ENCODE results near the gene LAMA3. TPM values are rescaled to one million over a fixed set of nuclear protein-coding genes. Genes with fewer than 3 reads are reported as not detected.

The LAMA3 gene
- total RNA-seq, 1 donor from 2014 or later: 1.7 TPM

DNA sequence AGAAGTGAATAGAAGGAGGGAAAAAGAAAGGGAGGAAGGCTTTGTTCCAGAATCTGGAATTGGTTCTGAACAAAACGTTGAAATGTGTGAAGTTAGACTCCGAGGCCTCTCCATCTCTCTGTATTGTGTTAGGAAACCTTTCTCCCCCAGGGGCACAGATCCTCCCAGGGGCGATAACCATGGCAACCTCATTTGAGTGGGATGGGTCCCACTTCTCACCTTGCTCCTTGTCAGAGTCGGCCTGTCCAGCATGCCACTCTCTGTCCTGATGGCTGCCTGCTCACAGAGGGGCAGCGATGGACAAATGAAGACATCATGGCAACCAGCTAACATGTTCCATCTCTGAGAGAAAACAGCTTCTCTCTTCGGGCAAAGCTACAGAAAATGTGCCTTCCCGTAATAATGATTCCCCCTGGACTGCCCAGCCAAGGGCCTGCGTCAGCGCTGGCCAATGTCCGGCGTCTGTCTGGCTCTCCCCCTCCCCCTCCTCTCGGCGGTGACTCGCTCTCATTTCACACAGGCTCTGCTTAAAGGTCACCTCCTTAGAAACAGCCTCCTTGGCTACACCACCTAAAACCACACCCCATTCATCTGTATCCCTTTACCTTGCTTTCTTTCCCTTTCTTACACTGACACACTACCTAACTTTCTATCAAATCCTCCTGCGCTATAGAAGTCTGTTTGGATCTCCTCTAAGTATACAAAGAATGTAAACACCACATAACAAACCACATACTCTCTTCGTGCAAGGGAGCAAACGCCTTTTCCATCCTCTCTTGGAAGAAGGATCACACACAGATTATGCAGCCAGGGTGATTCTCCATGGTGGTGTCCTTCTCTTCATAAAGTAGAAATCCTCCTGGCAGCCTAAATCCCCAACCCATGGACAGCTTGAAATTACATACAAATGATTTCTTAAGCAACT, 293.2 kb downstream of the LAMA3 start:
- Mint-ChIP-seq H3K27ac (ENCODE audit: unreplicated experiment) (no peak overlapping the region), H3K27me3 (ENCODE audit: unreplicated experiment) (peaks cover 3% of the 10 kb centered on the region), H3K4me3 (ENCODE audit: unreplicated experiment) (no peak overlapping the region), H3K4me1 (ENCODE audit: unreplicated experiment) (no peaks in the 10 kb centered on the region), H3K9me3 (ENCODE audit: unreplicated experiment) (no peaks in the 10 kb centered on the region), H3K36me3 (ENCODE audit: low read depth, unreplicated experiment) (no peaks in the 10 kb centered on the region)
- TF ChIP-seq, protein P1, sequence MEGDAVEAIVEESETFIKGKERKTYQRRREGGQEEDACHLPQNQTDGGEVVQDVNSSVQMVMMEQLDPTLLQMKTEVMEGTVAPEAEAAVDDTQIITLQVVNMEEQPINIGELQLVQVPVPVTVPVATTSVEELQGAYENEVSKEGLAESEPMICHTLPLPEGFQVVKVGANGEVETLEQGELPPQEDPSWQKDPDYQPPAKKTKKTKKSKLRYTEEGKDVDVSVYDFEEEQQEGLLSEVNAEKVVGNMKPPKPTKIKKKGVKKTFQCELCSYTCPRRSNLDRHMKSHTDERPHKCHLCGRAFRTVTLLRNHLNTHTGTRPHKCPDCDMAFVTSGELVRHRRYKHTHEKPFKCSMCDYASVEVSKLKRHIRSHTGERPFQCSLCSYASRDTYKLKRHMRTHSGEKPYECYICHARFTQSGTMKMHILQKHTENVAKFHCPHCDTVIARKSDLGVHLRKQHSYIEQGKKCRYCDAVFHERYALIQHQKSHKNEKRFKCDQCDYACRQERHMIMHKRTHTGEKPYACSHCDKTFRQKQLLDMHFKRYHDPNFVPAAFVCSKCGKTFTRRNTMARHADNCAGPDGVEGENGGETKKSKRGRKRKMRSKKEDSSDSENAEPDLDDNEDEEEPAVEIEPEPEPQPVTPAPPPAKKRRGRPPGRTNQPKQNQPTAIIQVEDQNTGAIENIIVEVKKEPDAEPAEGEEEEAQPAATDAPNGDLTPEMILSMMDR (IDR thresholded peaks at IDR 0.05; ENCODE audit: unreplicated experiment): no peak
- DNase-seq (ENCODE audit: low spot score): no peak

DNA sequence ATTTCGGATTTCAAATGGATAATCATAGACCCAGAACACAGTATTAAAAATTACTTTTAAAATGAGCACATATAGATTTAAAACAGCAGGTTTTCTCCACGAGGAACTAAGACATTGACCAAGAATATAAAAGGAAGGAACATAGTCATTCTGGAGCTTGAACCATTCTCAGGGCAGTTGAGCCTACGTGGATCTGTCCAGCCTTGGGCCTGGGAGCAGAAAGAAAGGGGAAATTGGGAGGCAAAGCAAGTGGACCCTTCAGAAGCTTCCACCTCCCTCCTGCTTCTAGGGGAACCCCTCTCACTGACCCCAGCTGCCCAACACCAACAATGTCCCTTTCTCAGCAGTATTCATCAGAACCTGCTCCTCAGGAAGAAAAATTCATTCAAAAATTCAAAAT, 293.9 kb downstream of the LAMA3 start:
- DNase-seq (ENCODE audit: low spot score): no peak
- Mint-ChIP-seq H3K9me3 (ENCODE audit: unreplicated experiment) (no peaks in the 10 kb centered on the region), H3K4me1 (ENCODE audit: unreplicated experiment) (no peaks in the 10 kb centered on the region), H3K36me3 (ENCODE audit: low read depth, unreplicated experiment) (no peaks in the 10 kb centered on the region), H3K27ac (ENCODE audit: unreplicated experiment) (no peak overlapping the region), H3K4me3 (ENCODE audit: unreplicated experiment) (no peak overlapping the region), H3K27me3 (ENCODE audit: unreplicated experiment) (peaks cover 3% of the 10 kb centered on the region)
- TF ChIP-seq, protein P1 (IDR thresholded peaks at IDR 0.05; ENCODE audit: unreplicated experiment): no peak

DNA sequence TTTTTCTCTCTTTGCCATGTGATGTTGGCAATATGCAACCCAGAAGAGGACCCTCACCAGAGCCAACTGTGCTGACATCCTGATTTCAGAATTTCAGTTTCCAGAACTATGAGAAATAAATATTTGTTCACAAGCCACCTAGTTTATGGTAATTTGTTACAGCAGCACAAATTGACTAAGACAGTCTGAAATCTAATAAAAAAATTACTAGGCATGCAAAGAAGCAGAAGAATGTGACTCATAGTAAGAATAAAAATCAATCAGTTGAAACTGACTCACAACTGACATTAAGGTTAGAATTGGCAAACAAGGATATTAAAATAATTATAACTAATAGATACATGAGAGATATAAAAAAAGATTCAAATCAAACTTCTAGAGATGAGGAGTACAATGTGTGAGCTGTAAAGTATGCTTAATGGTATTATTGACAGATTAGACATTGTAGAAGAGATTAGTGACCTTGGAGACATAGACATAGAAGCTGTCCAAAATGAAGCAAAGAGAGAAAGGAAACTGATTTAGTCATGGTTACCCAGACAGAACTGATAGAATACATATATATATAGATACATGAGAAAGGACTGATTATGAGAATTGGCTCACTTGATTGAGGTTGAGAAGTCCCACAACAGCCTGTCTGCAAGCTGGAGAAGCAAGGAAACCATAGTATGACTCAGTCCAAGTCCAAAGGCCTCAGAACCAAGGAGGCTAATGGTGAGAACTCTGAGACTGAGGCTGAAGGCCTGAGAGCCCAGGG, 297.5 kb downstream of the LAMA3 start:
- H3K4me3 Mint-ChIP-seq (ENCODE audit: unreplicated experiment): no peak overlapping the region
- peaks cover 3% of the 10 kb centered on the region for H3K27me3 Mint-ChIP-seq (ENCODE audit: unreplicated experiment)
- H3K36me3 Mint-ChIP-seq (ENCODE audit: low read depth, unreplicated experiment): no peaks in the 10 kb centered on the region
- H3K4me1 Mint-ChIP-seq (ENCODE audit: unreplicated experiment): no peaks in the 10 kb centered on the region
- TF ChIP-seq, protein P1 (IDR thresholded peaks at IDR 0.05; ENCODE audit: unreplicated experiment): no peak
- no peaks in the 10 kb centered on the region for H3K9me3 Mint-ChIP-seq (ENCODE audit: unreplicated experiment)
- no peak overlapping the region for H3K27ac Mint-ChIP-seq (ENCODE audit: unreplicated experiment)
- DNase-seq (ENCODE audit: low spot score): no peak

DNA sequence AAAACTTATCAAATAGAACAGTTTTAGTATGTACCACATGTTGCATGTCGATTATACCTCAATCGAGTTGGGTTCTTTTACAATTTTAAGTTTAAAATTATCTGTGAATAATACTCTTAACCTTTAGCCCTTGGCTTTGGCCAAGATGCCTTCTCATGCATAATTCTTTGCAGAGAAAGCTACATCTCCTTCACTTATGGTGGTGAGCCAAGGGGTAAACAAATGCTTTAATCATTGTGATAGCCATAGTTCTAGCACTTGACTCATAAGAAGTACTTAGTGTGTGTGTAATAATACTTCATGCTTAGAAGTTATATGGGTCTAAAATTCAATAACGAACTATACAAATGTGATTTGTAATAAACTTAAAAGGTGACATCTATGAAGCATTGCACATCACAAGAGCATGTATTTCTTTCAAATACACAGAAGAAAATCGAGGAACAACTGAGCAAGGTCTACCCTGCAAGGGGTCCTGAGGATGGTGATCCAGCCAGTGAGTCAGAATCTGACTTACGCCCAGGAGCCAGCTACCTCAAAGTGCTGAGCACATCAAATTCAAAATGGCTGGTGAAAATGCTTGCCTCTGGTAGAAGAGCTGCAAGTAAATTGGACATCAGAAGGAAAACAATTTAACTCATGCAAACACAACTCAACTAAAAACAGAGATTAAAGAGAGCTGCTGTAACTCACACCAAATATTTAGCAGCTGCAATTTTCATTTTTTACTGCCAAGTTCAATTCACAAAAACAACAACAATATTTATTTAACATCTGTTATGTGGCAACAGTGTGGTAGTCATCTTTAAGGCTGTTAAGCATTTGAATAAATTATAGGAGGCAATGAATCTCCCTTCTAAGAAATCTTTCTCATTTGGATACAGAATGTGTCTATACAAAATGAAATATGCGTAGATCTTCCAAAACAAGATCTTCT, 301.5 kb downstream of the LAMA3 start:
- Mint-ChIP-seq H3K27ac (ENCODE audit: unreplicated experiment) (no peak overlapping the region), H3K4me3 (ENCODE audit: unreplicated experiment) (no peak overlapping the region), H3K36me3 (ENCODE audit: low read depth, unreplicated experiment) (no peaks in the 10 kb centered on the region), H3K9me3 (ENCODE audit: unreplicated experiment) (no peaks in the 10 kb centered on the region), H3K27me3 (ENCODE audit: unreplicated experiment) (no peaks in the 10 kb centered on the region), H3K4me1 (ENCODE audit: unreplicated experiment) (peaks cover 2% of the 10 kb centered on the region)
- no peak for DNase-seq (ENCODE audit: low spot score)
- TF ChIP-seq, protein P1 (IDR thresholded peaks at IDR 0.05; ENCODE audit: unreplicated experiment): no peak
